Brain pericyte (primary cell): ENCODE data around the gene CELA3B.
"Not testable (repeated sequence)": the region's sequence is repeated elsewhere in the genome, so short reads cannot be mapped to it uniquely, and the experiment has no call there.

ENCODE experiments used
- DNase-seq: peaks from one replicate; pipeline ENCODE4 v3.0.0-alpha.2; 2012; ENCODE audit warnings: low read depth, low spot score

The CELA3B gene

GRCh38 chr1:22007262-22007661 lies 30.4 kb downstream of the CELA3B start:
- not testable (repeated sequence) for DNase-seq

DNA sequence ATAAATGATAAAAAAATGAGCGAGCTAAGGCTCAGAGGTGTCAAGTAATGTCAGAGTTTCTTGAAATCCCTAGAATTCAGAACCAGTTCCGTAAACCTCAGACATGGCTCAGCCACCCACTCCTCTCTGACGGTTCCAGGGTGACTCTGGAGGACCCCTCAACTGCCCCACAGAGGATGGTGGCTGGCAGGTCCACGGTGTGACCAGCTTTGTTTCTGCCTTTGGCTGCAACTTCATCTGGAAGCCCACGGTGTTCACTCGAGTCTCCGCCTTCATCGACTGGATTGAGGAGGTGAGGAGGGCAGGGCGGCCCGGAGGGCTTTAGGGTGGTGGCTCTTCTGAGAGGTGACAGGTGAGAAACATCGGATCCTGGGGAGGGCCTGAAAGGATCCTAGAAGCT lies 32.7 kb downstream of the CELA3B start:
- DNase-seq, result not testable (repeated sequence)

GRCh38 chr1:22012752-22013151 lies 35.9 kb downstream of the CELA3B start:
- not testable (repeated sequence) for DNase-seq

GRCh38 chr1:22014575-22015206 lies 37.9 kb downstream of the CELA3B start:
- not testable (repeated sequence) for DNase-seq

GRCh38 chr1:22018583-22019559 lies 42.0 kb downstream of the CELA3B start:
- peak; percentile 64 for DNase-seq

GRCh38 chr1:22021061-22021460 lies 44.2 kb downstream of the CELA3B start:
- no peak for DNase-seq

GRCh38 chr1:22024485-22025367 lies 47.9 kb downstream of the CELA3B start:
- peak; percentile 68 for DNase-seq

DNA sequence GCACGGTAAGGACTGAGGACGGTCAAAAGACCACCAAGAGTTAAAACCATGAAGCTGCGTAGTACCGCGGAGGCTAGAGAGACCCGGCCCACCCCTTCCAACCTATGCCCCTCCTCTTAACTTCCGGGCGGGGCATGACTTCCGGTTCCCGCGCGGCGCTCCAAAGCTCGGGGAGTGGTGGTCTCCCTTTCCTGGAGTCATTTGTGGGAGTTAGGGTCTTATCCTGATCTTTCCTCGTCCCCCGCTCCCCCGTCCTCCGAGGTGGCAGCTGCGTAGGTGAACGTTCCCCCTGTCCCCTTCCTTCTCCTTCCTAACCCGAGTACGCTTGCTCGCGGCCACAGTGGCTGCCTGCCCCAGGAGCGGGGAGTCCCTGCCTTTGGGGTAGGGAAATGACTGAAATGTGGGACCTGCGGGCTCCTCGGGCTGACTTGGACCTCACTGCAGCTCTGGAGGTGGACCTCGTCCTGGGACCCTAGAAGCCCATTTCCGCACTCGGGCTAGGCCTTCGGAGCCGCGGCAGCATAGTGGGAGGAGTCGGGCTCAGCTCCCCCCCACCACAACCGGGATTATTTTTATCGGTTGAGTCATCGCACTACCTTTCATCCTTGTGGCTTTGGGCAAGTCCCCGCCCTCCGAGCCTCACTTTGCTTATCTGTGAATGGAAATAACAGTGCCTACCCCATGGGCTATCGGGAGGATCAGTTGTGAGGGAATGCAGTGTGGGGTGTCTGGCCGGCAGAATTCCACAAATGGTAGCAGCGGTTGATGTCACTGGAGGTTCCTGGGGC lies 48.7 kb downstream of the CELA3B start:
- peak; percentile 59 for DNase-seq

DNA sequence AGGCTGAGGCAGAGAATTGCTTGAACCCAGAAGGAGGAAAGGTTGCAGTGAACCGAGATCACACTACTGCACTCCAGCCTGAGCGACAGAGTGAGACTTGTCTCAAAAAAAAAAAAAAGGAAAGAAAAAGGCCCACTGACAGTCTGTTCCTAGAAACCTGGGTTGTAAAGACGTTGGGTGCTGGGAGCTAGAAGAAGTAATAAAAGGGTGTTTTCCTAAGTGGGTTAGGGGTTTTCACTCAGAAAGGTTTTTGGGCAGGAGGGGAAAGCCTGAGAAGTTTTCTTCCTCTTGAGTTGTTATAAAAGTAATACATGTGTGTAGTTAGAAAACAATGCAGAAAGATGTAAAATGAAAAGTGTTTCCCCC lies 50.1 kb downstream of the CELA3B start:
- no peak for DNase-seq

DNA sequence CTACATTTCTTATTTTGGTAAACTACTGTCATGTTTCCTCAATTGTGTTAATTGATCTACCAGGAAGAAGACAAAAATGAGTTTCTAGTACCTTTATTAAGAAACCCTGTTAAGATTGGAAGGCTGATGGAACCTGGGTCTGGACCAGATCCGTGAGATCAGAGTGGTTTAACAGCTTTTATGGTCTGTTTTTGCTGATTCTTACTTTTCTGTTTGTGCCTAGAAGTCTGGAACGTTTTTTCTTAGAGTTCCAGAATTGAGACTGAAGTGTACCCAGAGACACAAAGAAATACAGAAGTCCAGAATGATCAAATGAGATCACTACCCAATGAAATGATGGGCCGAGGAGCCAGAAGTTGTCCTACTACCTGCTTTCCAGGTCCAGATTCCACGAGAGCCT lies 53.2 kb downstream of the CELA3B start:
- DNase-seq, result no peak

DNA sequence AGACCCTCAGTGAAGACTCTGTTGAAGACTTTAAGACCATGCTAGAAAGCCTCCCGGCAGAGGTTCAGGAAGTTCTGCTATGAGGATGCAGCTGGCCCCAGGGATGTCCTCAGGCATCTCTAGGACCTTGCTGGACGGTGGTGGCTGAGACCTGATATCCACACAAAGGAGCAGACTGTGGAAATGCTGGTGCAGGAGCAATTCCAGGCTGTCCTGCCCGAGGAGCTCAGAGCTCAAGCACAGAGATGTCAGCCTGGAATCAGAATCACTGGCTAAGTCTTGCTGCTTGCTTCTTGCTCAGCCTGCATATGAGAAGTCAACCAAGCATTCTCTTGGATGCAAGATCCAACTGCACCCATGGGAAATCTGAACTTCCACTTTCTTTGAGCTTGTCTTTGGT lies 53.7 kb downstream of the CELA3B start:
- no peak for DNase-seq

GRCh38 chr1:22031214-22031962 lies 54.6 kb downstream of the CELA3B start:
- DNase-seq, result no peak

GRCh38 chr1:22034834-22035233 lies 58.0 kb downstream of the CELA3B start:
- DNase-seq, result not testable (repeated sequence)

DNA sequence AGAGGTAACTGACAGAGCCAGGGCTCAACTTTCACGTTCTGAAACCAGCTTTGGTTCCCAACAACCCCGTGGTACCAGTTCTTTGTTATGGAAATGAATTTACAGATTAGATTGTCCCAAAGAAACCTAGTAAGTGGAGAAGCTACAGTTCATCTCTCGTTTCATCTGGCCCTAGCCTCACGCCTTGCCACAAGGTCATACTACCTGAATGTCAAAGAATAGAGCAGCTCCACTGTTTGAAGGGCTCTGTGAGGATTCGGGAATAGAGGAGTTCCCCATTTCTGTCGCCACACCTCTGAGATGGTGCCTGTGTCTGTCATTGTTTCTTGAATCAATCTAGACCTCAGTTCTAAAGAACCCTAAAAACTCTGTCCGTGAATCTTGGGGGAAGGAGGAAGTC lies 60.7 kb downstream of the CELA3B start:
- no peak for DNase-seq

DNA sequence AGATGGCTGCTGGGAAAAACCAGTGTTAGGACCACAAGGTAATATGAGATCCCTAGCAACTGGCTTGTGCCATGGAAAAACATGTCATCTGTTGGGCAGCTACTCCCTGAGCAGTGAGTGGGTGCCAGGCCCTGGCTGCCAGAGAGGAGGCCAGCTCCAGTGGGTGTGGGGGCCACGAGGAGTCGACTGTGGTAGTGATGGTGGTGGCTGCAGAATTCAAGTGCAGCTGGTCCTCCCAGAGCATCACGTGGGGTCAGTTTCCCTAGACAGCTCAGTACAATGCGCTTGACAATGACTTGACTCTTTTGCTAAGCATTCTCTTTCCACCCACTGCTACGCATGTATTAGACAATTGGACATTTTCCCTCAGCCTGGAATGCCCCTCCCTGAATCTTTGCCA lies 61.2 kb downstream of the CELA3B start:
- no peak for DNase-seq
